Activated CD4-positive, alpha-beta T cell treated with anti-CD3 and anti-CD28 coated beads, Interleukin-2, amount 10 ng/mL, durations not matched to agents 7 days and 5 days (primary cell): ENCODE data around the gene MYMX. TPM values are rescaled to one million over a fixed set of nuclear protein-coding genes. Genes with fewer than 3 reads are reported as not detected.

ENCODE experiments used
- total RNA-seq, 2 experiments: library from RNA; stranded (reverse); gene quantifications; one replicate each; pipeline ENCODE4 v1.2.3, GENCODE V29; 2021

MYMX gene
- total RNA-seq, 2 experiments from 2014 or later: not detected

Other genes with a start within 250 kb of the MYMX start
- gene MRPL14, start 89.5 kb upstream of the MYMX start, total RNA-seq: 10 to 100 TPM; 37.6 to 47.2 TPM
- gene TMEM63B, start 89.4 kb upstream of the MYMX start, total RNA-seq: 10 to 100 TPM; 14.5 to 15.3 TPM
- gene CAPN11, start 58.1 kb upstream of the MYMX start, total RNA-seq: 1 to 10 TPM; 2.5 to 3.0 TPM
- gene SLC29A1, start 6.7 kb downstream of the MYMX start, total RNA-seq: 10 to 100 TPM; 38.5 to 46.9 TPM
- 100 to 1,000 TPM; 522 to 571 TPM for gene HSP90AB1, start 30.2 kb downstream of the MYMX start, total RNA-seq
- 10 to 100 TPM; 29.5 to 30.1 TPM for gene SLC35B2, start 40.6 kb downstream of the MYMX start, total RNA-seq
- 10 to 100 TPM; 14.7 to 15.3 TPM for gene NFKBIE, start 48.6 kb downstream of the MYMX start, total RNA-seq
- gene TMEM151B, start 53.5 kb downstream of the MYMX start, total RNA-seq: not detected
- gene AARS2, start 96.4 kb downstream of the MYMX start, total RNA-seq: 10 to 100 TPM; 16.8 to 19.6 TPM
- not detected for gene SPATS1, start 125.7 kb downstream of the MYMX start, total RNA-seq
- gene CDC5L, start 170.8 kb downstream of the MYMX start, total RNA-seq: 10 to 100 TPM; 24.4 to 29.8 TPM